ENCODE measurements around the gene TEPSIN.

The TEPSIN gene

GRCh38 chr17:81204578-81204977 is 34.3 kb downstream of the TEPSIN start:
- H3K79me2 ChIP-seq (ENCODE audit: insufficient read depth, low read length): no peaks in the 10 kb centered on the region
- no peak overlapping the region for H3K9ac ChIP-seq (ENCODE audit: low read depth, low read length)
- no peak overlapping the region; the same call in 1 of the 2 replicates for H3K27ac ChIP-seq (ENCODE audit: low read length)
- no peak overlapping the region for H3K4me3 ChIP-seq (ENCODE audit: low read depth in 1 of 2, low read length in 2 of 2)
- no peak for ATAC-seq (ENCODE audit: insufficient read depth, low read depth)
- H4K20me1 ChIP-seq (ENCODE audit: insufficient read depth, low read length): peaks cover 12% of the 10 kb centered on the region; the same call in 1 of the 2 replicates
- H3K9me3 ChIP-seq (ENCODE audit: insufficient read depth, low read length, severe bottlenecking): no peaks in the 10 kb centered on the region
- H3K27me3 ChIP-seq (ENCODE audit: insufficient read depth, low read length, poor library complexity): no peaks in the 10 kb centered on the region
- DNase-seq: no peak
- no peak overlapping the region for H2AFZ ChIP-seq (ENCODE audit: low read depth, low read length)
- no peak overlapping the region for H3K4me2 ChIP-seq (ENCODE audit: insufficient read depth, low read length)
- peaks cover 60% of the 10 kb centered on the region for H3K36me3 ChIP-seq (ENCODE audit: insufficient read depth, low read length)
- H3K4me1 ChIP-seq (ENCODE audit: insufficient read depth, low read length): no peaks in the 10 kb centered on the region
- no peak for TF ChIP-seq EZH2 (IDR thresholded peaks at IDR 0.05; ENCODE audit: borderline replicate concordance, low read depth, low read length, severe bottlenecking)
- no peak for TF ChIP-seq CTCF (IDR thresholded peaks at IDR 0.05; ENCODE audit: borderline replicate concordance, extremely low read depth, low read length, poor library complexity, severe bottlenecking)

DNA sequence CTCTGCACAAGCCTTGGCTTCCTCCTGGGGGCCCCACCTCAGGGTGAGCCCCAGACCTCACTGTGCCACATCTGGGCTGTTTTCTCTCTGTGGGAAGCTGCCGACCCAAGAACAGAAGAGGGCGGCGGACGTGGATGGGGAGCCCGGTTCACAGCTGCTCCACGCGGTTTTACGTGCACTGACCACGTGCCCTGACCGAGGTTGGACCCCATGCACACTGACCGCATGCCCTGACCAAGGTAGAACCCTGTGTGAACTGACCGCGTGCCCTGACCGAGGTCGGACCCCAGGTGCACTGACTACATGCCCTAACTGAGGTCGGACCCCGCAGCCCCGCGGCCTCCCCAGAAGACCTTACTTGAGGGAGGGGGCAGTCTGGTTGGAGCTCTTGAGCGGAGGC is 35.7 kb downstream of the TEPSIN start:
- Histone ChIP-seq H2AFZ (ENCODE audit: low read depth, low read length) (no peak overlapping the region), H3K4me1 (ENCODE audit: insufficient read depth, low read length) (no peaks in the 10 kb centered on the region), H3K9ac (ENCODE audit: low read depth, low read length) (no peak overlapping the region), H3K36me3 (ENCODE audit: insufficient read depth, low read length) (peaks cover 61% of the 10 kb centered on the region), H3K27me3 (ENCODE audit: insufficient read depth, low read length, poor library complexity) (no peaks in the 10 kb centered on the region), H3K79me2 (ENCODE audit: insufficient read depth, low read length) (no peaks in the 10 kb centered on the region), H3K27ac (ENCODE audit: low read length) (no peak overlapping the region), H4K20me1 (ENCODE audit: insufficient read depth, low read length) (peaks cover 7% of the 10 kb centered on the region; the same call in 1 of the 2 replicates), H3K9me3 (ENCODE audit: insufficient read depth, low read length, severe bottlenecking) (no peaks in the 10 kb centered on the region), H3K4me2 (ENCODE audit: insufficient read depth, low read length) (no peak overlapping the region), H3K4me3 (ENCODE audit: low read depth in 1 of 2, low read length in 2 of 2) (no peak overlapping the region)
- no peak for TF ChIP-seq CTCF (IDR thresholded peaks at IDR 0.05; ENCODE audit: borderline replicate concordance, extremely low read depth, low read length, poor library complexity, severe bottlenecking)
- DNase-seq (no peak), ATAC-seq (ENCODE audit: insufficient read depth, low read depth) (no peak)

GRCh38 chr17:81202318-81202717 is 36.5 kb downstream of the TEPSIN start:
- Histone ChIP-seq H3K9me3 (ENCODE audit: insufficient read depth, low read length, severe bottlenecking) (no peaks in the 10 kb centered on the region), H2AFZ (ENCODE audit: low read depth, low read length) (no peak overlapping the region), H3K36me3 (ENCODE audit: insufficient read depth, low read length) (peaks cover 63% of the 10 kb centered on the region), H4K20me1 (ENCODE audit: insufficient read depth, low read length) (no peaks in the 10 kb centered on the region), H3K4me3 (ENCODE audit: low read depth in 1 of 2, low read length in 2 of 2) (no peak overlapping the region), H3K4me2 (ENCODE audit: insufficient read depth, low read length) (no peak overlapping the region), H3K79me2 (ENCODE audit: insufficient read depth, low read length) (no peaks in the 10 kb centered on the region), H3K27me3 (ENCODE audit: insufficient read depth, low read length, poor library complexity) (no peaks in the 10 kb centered on the region), H3K4me1 (ENCODE audit: insufficient read depth, low read length) (no peaks in the 10 kb centered on the region), H3K27ac (ENCODE audit: low read length) (no peak overlapping the region), H3K9ac (ENCODE audit: low read depth, low read length) (no peak overlapping the region)
- TF ChIP-seq CTCF (IDR thresholded peaks at IDR 0.05; ENCODE audit: borderline replicate concordance, extremely low read depth, low read length, poor library complexity, severe bottlenecking) (no peak), EZH2 (IDR thresholded peaks at IDR 0.05; ENCODE audit: borderline replicate concordance, low read depth, low read length, severe bottlenecking) (no peak)
- ATAC-seq (ENCODE audit: insufficient read depth, low read depth): no peak
- no peak for DNase-seq

Measured in DND-41 (cell line).